AG08395 (cell line): ENCODE results near the gene VENTX.
"Not testable (repeated sequence)": the region's sequence is repeated elsewhere in the genome, so short reads cannot be mapped to it uniquely, and the experiment has no call there.

Source experiments
- DNase-seq: peaks from one replicate; pipeline ENCODE4 v3.0.0; 2012; ENCODE audit warnings: mixed read lengths, low spot score

VENTX gene

DNA sequence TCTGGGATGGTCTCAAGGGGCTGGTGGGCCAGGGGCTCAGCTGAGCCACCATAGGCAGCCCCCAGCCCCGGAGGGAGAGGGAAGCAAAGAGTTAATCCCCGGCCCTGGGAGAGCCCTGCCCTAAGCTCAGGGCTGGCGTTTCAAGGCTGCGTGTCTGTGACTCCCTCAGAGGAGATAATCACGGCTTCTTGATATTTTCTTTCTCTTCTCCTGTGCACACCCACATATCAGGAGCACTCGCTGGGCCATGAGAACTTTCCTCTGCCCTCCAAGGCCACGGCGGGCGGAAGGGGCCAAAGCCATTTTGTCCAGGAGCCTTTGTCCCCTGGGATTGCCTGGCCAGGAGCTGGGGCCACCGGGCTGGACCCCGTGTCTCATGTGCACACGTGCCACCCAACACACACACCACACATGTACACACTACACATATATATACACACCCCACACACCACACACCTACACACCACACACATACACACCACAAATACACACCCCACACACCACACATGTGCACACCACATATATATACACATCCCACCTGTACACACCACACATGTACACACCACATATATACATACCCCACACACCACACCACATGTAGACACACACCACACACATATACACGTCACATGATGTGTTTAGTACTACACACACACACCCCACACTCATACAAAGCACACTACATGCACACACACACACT, 16.9 kb downstream of the VENTX start:
- no peak for DNase-seq

DNA sequence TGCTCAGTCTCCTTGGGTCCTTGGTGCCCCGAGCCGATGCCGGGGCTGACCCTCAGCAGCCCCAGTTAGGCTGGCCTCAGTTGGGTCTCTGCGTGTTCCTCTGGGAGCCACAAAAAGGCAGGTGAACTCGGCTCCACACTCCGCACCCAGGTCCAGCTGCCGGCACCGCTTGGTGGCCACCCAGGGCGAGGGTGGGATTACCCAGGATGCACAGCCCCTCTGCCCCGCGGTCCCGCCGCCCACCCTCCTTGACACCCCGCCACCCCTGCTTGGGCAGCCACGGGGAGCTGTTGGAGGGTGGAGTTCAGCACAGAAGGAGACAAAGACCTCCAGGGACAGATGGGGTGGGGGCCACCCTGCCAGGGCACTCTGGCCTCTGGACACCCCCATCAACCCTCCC, 17.7 kb downstream of the VENTX start:
- DNase-seq = no peak

DNA sequence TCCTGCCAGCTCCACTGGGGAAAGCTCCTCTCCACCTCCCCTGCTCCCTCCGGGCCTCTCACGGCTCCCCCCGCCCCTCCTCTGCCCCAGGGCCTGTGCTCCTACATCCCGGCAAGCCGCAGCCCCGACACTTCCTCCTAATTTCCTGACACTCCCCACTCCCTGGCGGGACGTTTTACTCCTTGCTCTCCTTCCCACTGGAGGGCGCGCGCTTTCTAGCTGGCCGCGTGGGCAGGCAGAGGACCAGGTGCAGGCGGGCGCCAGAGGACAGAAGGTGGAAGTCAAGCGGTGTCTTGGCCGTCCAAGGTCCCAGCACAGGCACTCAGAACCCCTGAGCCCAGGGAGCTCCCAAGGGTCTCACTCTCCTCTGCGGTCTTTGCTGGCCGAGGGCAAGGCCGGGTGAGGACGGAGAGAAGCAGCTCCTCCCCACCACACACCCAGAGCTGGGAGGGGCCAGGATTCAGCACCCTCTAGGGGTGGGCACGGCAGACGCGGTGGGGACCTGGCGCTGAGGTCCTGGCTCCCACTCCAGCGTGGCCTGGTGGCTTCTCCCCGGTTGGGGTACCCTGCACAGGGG, 19.9 kb downstream of the VENTX start:
- no peak for DNase-seq

DNA sequence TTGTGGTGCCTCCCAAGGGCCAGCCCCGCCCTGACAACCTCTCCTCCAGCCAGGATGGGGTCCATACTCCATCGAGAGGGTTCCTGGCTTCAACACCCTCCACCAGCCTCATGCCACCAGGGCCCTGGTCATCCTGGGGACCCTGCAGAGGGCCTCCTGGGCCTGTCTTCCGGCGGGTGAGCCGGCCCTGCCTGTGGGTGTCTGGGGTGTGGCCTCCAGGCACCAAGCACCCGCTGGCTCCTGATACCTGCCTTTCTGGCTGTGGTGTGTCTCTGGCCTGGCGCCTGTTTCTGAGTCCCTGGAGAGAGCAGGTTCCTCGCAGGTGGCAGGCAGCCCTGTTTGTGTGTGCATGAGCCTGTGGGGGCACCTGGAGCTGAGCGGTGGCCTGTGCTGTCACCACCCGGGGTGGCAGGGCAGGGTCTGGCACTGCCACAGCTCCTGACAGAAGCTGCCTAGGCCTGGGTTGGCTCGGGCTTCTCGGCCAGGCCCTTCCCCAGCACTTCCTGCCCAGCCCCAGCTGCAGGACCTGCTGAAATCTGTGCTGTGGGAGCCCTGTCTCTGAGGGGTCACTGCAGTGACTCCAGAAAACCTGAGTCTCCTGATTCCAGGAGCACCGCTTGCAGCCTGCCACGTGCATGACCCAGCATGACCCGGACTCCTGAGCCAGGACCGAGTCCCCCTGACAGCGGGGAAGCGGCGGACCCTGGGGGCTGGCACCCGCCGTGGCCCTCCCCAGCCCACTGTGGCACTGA, 20.6 kb downstream of the VENTX start:
- no peak for DNase-seq

DNA sequence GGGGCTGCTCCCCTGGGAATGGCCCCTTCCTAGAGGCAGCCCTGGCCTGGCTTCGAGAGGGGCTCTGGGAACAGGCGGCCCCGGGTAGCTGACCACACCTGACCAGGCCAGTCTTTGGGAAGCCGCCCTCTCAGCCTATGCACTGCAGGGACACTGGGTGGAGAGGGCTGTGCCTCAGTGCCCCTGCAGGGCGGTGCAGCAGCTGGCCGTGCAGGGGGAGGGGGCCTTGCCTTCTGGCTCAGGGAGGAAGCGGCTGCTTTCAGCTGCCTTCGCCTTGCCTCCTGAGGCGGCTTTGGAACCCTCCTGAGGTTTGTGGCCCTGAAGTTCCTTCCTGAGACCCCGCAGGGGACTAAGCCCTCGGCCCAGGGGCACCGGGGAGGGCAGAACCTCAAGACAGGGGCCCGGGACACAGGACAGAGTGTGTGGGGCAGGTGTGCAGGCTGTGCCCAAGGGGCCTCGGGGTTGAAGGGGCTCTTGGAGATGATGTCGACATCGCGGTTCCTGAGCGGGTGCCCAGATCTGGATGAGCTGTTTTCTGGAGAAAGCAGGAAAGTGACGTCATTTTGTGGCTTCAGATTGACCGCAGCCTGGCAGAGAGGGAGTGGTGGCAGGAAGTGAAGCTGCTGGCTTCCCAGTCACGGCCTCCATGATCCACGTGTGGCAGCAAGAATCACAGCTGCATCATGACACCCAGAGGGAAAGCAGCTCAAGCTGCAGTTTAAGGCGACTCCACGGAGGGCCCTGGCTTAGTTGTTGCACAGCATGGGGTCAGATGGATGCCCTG, 21.4 kb downstream of the VENTX start:
- peak; percentile 97 for DNase-seq

DNA sequence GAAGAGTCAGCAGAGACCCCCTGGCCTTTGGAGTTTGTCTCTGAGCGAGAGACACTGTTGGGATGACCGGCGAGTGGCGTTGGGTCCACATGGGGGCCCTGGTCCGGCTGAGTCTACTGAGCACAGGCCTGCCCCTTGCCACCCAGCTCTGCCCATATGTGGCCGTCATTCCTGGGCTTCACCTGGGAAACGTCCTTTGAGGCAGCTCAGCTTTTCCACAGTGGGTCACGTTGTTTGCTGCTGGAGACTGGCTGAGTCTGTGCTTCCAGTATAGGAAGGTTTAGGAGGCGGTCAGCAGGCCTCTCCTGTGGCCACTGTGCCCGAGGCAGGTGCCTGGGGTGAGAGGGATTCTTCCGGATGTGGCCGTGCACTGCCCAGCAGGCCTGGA, 21.9 kb downstream of the VENTX start:
- DNase-seq = no peak

DNA sequence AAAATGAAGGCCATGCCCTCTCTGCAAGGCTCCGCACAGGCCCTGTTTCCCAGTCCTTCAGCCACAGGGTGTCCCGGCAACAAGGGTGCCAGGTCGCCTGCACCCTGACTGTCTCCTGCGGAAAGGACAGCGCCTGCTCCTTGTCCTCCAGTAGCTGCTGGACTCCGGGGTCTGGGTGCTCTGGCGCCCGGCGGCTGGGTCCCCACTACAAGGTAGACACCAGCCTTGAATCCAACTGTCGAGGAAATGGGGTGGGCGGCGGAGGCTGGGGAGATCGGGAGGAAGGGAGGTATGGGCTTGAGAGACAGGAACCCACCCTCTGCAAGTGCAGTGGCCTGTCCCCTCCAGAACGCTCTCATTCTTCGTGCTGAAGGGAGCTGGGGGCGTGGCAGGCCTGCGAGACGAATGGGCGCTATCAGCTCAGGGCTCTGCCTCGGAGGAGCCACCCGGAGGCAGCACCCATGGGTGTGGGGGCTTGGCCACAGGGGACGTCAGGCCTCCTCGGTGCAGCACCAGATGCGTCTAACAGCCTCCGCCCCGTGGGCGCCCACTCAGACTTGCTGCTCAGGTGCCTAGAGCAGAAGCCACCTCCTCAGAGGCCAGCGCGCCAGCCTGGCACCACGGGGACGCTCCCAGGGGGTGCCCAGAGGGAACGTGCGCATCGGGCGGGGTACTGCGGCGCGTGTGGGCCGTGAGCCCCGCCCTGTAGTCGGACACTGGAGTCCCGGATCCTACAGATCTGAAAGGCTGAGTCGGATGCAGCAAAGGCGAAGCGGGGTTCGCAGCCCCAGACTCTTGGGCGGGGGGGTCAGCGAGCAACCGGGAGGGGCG, 23.5 kb downstream of the VENTX start:
- peak; percentile 53 for DNase-seq

DNA sequence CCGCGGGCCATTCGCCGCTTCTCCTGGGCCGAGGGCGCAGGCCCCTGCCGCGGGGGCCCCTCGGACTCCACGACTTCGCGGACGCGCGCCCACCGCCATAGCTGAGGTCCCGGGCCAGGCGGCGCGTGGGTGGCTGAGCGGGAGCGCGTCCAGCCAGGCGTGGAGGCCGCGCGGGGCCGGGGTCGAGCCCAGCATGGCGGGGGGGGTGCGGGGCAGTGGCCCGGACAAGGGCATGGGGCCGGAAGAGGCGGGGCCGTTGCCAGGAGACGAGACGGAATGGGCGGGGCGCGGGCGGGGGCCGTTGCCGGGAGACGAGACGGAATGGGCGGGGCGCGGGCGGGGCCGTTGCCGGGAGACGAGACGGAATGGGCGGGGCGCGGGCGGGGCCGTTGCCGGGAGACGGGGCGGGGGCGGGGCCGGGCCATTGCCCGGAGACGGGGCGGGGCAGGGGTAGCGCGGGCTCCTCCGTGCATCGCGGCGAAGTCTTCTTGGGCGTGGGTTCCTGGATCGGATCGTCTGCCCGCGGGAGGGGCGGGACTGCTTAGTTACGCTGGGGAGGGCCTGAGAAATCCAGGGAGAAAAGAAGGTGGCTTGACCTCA, 24.2 kb downstream of the VENTX start:
- peak; percentile 86 for DNase-seq

DNA sequence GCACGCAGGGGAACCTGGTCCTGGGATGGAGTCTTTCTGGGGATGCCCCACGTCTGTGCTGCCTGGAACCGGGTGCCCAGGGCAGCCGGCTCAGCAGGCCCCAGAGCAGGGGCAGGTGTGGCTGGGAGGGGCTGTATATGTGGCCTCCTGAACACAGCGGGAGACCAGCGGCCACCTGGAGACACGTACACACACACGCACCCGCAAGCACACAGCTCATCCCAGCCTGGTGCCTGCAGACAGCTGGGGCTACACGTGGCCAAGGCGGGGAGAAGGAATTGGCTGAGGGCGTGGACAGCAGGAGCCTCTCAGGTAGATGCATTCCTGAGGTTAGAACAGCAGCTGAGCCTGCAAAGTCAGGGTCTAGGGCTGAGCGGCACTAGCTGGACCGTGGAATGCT, 25.0 kb downstream of the VENTX start:
- DNase-seq = no peak

DNA sequence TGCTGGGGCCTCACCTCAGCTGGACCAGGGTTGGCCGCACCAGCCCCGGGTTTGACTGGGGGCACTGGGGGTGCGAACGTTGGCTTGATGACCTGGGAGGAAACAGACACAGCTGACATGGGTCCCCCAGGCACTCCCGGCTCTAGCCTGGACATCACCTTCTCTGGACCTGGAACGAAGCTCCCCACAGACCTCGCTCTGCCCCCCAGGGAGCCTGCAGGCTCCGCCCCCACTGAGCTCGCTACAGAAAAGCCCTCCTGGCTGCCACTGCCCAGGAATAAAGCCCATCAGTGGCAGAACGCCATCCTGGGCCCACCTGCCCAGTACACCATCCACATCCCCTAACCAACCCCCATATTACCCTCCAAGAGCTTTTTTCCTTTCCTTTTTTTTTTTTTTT, 26.0 kb downstream of the VENTX start:
- DNase-seq = no peak

DNA sequence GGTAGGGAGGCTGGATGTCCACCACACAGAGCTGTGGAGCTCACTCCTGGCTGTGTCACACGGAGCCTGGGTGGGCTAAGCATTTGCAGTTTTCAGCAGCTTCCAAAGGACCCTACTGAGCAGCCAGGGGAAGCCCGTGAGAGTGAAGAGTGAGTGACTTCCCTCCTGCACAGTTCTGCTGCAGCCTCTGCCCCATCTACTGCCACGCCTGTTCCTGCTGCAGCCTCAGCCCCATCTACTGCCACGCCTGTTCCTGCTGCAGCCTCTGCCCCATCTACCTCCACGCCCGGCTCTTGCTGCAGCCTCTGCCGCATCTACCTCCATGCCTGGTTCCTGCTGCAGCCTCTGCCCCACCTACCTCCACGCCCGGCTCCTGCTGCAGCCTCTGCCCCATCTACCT, 26.8 kb downstream of the VENTX start:
- DNase-seq = no peak

DNA sequence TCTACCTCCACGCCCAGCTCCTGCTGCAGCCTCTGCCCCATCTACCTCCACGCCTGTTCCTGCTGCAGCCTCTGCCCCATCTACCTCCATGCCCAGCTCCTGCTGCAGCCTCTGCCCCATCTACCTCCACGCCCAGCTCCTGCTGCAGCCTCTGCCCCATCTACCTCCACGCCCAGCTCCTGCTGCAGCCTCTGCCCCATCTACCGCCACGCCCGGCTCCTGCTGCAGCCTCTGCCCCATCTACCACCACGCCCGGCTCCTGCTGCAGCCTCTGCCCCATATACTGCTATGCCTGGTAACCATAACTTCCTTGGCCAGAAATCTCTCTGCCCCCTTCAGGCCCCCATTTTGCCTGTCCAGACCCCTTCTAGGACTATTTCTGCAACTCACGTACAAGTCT, 27.4 kb downstream of the VENTX start:
- DNase-seq = not testable (repeated sequence)

DNA sequence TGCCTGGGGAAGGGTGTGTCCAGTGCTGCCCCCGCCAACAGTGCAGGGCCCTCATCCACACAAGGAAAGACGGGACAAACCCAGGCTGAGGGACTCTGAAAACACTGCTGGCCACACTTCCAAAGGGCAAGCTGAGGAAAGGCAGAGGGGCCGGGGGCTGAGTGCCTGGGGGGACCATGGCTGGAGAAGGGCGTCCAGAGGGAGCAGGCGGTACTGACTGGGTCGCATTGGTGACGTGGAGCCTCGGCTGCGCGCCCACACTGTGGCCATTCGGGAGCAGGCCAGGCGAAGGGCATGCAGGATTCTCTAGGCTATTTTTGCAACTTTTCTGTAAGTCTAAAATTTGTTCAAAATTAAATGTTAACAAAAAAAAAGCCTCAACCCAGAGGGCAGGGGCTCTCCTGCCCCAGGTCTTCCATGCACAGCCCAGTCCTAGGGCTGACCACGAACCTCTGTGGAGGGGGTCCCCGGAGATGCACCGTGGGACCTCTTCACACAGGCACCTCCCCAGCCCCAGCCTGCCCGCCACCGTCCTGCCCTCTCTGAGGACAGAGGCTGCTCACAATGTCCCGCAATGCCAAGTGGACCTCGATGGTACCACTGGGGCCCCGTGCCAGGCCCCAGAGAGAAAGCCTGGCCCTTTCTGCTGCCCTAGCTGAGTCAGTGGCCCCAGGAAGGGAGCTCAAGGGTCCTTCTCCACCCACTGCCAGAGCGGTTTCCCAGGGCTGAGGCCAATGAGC, 28.6 kb downstream of the VENTX start:
- no peak for DNase-seq

DNA sequence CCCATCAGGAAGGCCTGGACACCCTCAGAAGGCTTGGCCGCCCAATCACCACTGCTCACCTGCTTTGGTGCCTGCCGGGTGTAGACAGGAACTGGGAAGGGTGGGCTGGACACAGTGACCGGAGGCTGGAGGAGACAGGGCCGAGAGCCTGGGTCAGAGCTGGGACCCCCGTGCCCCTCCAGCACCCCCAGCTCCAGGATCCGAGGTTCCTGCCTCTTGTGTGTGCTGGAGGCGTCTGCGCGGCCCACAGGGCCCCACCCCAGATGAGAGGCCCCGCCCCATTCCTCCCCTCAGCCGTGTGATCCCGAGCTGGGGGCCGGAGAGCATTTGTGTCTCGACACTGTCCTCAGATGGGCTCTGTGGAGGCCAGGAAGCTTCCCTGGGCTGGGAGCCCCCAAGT, 29.6 kb downstream of the VENTX start:
- DNase-seq = no peak

DNA sequence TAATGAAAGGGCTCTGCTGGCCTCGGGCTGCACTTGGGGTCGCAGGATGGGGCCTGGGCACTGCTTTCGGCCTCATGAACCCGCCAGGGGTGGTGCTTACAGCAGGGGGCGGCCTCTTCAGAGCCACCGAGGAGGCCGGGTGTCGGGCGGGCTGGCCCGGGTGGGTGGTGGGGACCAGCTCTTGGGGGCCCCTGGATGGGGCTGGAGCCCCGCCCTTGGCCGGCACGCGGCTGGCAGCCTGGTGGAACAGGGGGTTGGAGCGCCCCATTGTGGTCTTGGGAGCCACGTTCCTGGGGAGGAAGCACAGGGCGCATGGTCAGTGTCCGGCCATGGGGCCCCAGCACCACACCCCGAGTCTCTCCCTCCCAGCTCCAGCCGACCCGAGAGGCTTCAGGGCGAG, 30.2 kb downstream of the VENTX start:
- no peak for DNase-seq

DNA sequence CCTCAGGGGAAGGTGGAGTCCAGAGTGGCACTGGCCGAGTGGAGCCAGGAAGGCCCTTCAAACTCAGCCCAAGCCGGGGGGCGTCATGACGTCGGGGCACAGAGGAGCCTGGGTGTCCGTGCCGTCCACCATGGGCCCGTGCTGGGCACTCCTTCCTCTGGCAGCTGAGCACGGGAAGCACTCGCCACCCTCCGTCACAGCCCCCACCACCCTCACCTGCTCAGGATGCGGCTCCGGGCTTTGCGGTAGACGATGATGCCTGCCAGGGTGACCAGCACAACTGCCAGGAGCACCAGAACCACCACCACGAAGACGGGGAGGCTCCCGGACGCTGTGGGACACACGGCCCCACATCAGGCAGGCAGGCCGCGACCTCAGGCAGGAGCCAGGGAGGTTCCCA, 30.9 kb downstream of the VENTX start:
- DNase-seq = no peak

DNA sequence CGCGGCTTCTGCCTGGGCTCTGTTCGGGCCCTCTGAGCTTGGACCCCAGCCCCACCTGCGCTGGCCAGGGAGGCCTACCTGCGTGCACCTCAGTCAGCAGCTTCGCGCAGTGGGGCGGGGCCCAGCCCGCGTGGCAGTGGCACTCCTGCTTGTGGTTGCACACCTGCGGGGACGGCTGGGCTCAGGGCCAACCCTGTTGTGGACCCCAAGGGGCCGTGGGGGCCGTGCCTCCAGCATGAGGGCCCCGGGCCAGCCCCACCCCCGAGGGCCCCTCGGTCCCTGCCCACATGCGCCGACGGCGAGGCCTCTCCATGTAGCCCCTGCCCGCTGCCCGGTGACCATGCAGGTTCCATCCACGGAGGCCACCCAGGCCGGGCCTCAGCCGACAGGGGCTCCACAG, 31.7 kb downstream of the VENTX start:
- DNase-seq = no peak

DNA sequence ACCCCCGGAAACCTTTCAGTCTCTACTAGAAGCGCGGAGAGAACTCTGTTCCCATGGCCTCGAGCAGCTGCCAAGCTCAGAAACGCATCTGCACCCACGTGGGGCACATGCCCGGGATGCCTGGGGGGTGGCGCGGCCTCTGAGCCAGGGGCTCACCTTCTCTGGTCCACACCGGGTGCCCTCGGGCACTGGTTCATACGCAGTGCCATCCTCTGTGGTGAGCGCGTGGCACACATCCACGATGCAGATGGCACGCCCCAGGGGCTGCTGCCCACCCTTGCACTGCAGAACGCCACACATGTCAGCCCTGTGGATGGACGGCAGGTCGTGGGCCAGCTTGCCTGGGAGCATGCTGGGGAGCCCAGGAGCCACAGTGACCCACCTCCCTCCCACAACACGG, 32.5 kb downstream of the VENTX start:
- no peak for DNase-seq

DNA sequence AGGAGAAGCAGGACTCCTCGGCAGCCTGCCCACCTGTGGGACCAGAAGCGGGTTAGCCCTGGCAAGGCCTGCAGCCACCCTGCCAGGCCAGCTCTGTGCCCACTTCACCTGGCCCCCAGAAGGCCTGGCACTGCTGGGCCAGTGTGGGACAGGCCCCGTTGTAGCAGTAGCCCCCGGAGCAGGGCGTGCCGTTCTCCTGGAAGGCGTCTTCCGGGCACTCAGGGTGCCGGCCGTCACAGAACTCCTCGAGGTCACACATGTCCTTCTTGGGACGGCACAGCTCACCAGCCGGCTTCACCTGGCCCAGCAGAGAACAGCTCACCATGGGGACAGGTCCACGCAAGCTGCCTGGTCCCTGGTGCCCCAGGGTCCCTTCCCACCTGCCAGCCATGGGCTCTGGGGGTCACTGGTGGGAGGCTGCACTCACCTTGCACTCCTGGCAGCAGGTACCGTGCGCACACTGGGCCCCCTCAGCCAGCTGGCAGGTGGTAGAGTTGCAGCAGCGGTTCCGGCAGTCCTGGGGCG, 33.2 kb downstream of the VENTX start:
- DNase-seq = no peak

DNA sequence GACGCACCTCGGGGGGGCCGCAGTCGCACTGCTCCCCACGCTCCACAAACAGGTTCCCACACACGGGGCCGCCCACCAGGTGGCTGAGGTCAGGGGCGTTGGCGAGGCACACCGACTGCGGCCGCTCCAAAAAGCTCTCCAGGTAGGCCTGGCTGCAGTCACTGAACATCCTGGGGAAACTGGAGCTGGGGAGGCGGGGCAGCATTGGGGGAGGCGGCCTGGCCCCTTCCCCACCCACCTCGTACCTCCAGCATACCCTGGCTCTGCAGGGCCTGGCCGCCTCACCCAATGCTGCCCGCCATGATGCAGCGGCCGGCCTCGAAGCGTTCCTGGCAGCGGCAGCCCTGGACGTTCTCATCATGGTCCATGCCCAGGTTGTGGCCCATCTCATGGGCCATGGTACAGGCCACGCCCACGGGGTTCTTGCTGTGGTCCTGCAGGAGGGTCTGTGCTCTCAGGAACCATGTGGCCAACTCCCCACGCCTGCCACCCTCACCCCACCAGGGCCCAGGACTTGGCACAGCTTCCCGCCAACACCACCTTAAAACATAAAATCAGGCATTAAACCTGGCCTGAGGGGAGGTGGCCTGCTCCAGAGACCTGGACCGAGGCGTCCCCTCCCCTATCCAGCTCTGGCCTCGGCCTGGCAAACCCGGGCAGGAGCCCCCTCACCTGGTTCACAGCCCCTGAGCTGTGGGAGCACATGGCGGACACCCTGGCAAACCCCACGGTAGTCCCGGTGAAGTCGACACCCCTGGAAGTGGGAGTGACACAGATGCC, 34.1 kb downstream of the VENTX start:
- no peak for DNase-seq
